ENCODE measurements around the gene FAR2. TPM values are rescaled to one million over a fixed set of nuclear protein-coding genes. Genes with fewer than 3 reads are reported as not detected.
"Not testable (repeated sequence)": the region's sequence is repeated elsewhere in the genome, so short reads cannot be mapped to it uniquely, and the experiment has no call there.

FAR2 gene
- total RNA-seq, 2 experiments from 2014 or later, result 0.73 TPM; not detected in 1

DNA sequence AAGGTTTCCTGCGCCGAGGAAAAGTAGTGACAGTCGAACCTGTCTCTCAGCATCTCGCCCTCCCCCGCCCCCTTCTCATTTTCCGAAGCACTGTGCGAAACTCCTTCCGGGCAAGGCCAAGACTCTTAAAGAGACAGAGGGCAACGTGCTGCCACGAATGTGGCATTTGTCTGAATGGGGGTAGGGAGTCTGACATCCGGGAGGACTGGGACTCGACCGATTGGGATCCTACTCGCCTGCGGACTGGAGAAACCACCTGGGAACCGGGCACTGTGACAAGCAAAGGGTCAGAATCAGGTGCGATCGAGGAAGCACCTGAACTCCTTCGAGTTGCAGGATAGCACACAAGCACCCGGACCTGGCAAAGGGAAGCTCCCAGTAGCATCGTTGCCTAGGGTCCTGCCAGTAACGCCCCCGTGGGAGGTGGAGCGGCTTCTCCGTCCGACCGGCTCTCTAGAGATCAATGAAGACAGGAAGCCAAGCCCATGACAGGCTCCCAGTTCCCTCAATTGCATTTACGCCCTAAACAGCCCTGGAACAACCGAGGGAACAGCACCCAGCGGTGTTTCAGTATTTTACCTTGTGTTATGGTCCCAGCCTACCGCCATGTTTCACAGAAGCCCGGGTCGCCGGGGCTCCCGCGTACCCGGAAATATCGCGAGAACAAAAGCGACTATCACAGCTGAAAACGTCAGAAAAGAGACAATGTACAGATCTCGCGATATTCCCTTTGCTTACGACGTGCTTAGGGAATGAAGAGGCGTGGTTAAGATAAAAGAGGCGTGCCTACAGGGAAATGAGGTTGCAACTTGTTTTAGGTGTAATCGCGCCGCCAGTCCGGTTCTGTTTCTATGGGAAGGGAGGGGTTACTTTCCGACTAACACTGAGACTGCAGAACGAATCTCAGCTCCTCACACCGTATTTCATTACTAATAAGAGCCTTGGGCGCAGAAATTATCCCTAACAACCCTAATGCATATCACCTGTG, 231.8 kb downstream of the FAR2 start, which contains the start of gene ERGIC2:
Gene ERGIC2, minus strand, starts transcription at position 637 of the 988 bp plus-strand sequence. CDS start 9,539 bp downstream, outside the sequence.
- POLR2A ChIA-PET, result interaction anchor here (0.8 to 1.0 kb wide), 3 partner anchors 32 to 289 kb away, joined by 3 to 4 read pairs (median 3); no protein-coding TSS in a partner anchor
- Histone ChIP-seq H2AFZ (ENCODE audit: low read length) (peak within 1 kb of the TSS; percentile 99), H3K4me1 (ENCODE audit: insufficient read depth, low read length, poor library complexity, severe bottlenecking) (peaks cover 29% of the 10 kb centered on the region), H3K4me3 (ENCODE audit: low read depth, low read length, poor library complexity, severe bottlenecking) (peak within 1 kb of the TSS; percentile 97), H3K4me2 (ENCODE audit: low read length) (peak within 1 kb of the TSS; percentile 96), H4K20me1 (ENCODE audit: insufficient read depth, low read length) (peaks cover 20% of the 10 kb centered on the region; the same call in 1 of the 2 replicates), H3K79me2 (ENCODE audit: insufficient read depth, low read depth, low read length) (peaks cover 49% of the 10 kb centered on the region), H3K9me2 (ENCODE audit: insufficient read depth, low read length) (no peaks in the 10 kb centered on the region), H3K9me3 (ENCODE audit: low read length) (peaks cover 18% of the 10 kb centered on the region), H3K36me3 (ENCODE audit: insufficient read depth, low read length) (peaks cover 28% of the 10 kb centered on the region), H3K27ac (ENCODE audit: low read depth, low read length, poor library complexity, severe bottlenecking) (peak within 1 kb of the TSS; percentile 85)
- DNase-seq (ENCODE audit: low spot score), result peak; percentile 99
- BruUV-seq (replicated peaks), result TSS peak; percentile 70
- intact Hi-C loops (cut with micrococcal nuclease; ENCODE audit: unreplicated experiment), result loop anchor here (5.0 kb wide), 2 partner anchors 46 to 1371 kb away; partner anchors contain the start of gene CAPRIN2
- CTCF ChIA-PET (ENCODE audit: unreplicated experiment), result no interaction called here
- TF ChIP-seq CTCF (conservative IDR thresholded peaks at IDR 0.05; ENCODE audit: low read length), result no peak
- no peak for TF ChIP-seq EZH2phosphoT487 (IDR thresholded peaks at IDR 0.05; ENCODE audit: borderline replicate concordance, low read depth, low read length)

GRCh38 chr12:29382251-29382650, 233.2 kb downstream of the FAR2 start:
- POLR2A ChIA-PET, result no interaction called here
- Histone ChIP-seq H3K4me2 (ENCODE audit: low read length) (peak overlapping the region; percentile 78; the same call in 1 of the 2 replicates), H3K9me3 (ENCODE audit: low read length) (peaks cover 9% of the 10 kb centered on the region), H3K9me2 (ENCODE audit: insufficient read depth, low read length) (no peaks in the 10 kb centered on the region), H3K4me1 (ENCODE audit: insufficient read depth, low read length, poor library complexity, severe bottlenecking) (peaks cover 21% of the 10 kb centered on the region), H3K36me3 (ENCODE audit: insufficient read depth, low read length) (peaks cover 17% of the 10 kb centered on the region), H2AFZ (ENCODE audit: low read length) (peak overlapping the region; percentile 99; the same call in 1 of the 2 replicates), H3K4me3 (ENCODE audit: low read depth, low read length, poor library complexity, severe bottlenecking) (no peak overlapping the region), H3K27ac (ENCODE audit: low read depth, low read length, poor library complexity, severe bottlenecking) (no peak overlapping the region), H4K20me1 (ENCODE audit: insufficient read depth, low read length) (peaks cover 13% of the 10 kb centered on the region; the same call in 1 of the 2 replicates), H3K79me2 (ENCODE audit: insufficient read depth, low read depth, low read length) (peaks cover 35% of the 10 kb centered on the region)
- TF ChIP-seq CTCF (conservative IDR thresholded peaks at IDR 0.05; ENCODE audit: low read length) (no peak), EZH2phosphoT487 (IDR thresholded peaks at IDR 0.05; ENCODE audit: borderline replicate concordance, low read depth, low read length) (no peak)
- BruUV-seq (replicated peaks), result no TSS peak
- no peak for DNase-seq (ENCODE audit: low spot score)
- intact Hi-C loops (cut with micrococcal nuclease; ENCODE audit: unreplicated experiment), result loop anchor here (5.0 kb wide), 2 partner anchors 45 to 1370 kb away; partner anchors contain the start of gene CAPRIN2
- CTCF ChIA-PET (ENCODE audit: unreplicated experiment), result no interaction called here

DNA sequence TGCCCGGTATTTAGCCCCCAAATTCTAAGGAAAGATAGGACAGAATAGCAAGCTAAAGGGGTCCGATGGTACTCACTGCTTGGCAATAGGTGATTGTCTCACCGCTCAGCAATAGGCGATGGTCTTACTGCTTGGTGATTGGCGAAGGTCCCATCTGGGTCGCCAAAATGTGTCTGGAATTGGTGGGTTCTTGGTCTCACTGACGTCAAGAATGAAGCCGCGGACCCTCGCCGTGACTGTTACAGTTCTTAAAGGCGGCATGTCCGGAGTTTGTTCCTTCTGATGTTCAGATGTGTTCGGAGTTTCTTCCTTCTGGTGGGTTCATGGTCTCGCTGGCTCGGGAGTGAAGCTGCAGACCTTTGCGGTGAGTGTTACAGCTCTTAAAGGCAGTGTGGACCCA, 236.1 kb downstream of the FAR2 start:
- DNase-seq (ENCODE audit: low spot score); H4K20me1 ChIP-seq (ENCODE audit: insufficient read depth, low read length); H2AFZ ChIP-seq (ENCODE audit: low read length); H3K4me2 ChIP-seq (ENCODE audit: low read length); H3K4me1 ChIP-seq (ENCODE audit: insufficient read depth, low read length, poor library complexity, severe bottlenecking); H3K79me2 ChIP-seq (ENCODE audit: insufficient read depth, low read depth, low read length); H3K36me3 ChIP-seq (ENCODE audit: insufficient read depth, low read length); H3K9me3 ChIP-seq (ENCODE audit: low read length); BruUV-seq (replicated peaks); H3K4me3 ChIP-seq (ENCODE audit: low read depth, low read length, poor library complexity, severe bottlenecking); H3K27ac ChIP-seq (ENCODE audit: low read depth, low read length, poor library complexity, severe bottlenecking); CTCF ChIA-PET (ENCODE audit: unreplicated experiment); intact Hi-C loops (cut with micrococcal nuclease; ENCODE audit: unreplicated experiment); H3K9me2 ChIP-seq (ENCODE audit: insufficient read depth, low read length); POLR2A ChIA-PET: not testable (repeated sequence)

Other genes starting within 250 kb of the FAR2 start
- 27.8 and 34.5 TPM in 2 replicates for gene ERGIC2, start 231.9 kb downstream of the FAR2 start, total RNA-seq (2014; rRNA removed; shearing (Covaris generic))
- 55.9 and 61.7 TPM in 2 replicates for gene ERGIC2, start 231.9 kb downstream of the FAR2 start, total RNA-seq (2022)